ENCODE measurements around the gene GAS1. TPM values are rescaled to one million over a fixed set of nuclear protein-coding genes. Genes with fewer than 3 reads are reported as not detected.

The GAS1 gene
- total RNA-seq, 2 experiments from 2014 or later, result 0.59 to 0.69 TPM

DNA sequence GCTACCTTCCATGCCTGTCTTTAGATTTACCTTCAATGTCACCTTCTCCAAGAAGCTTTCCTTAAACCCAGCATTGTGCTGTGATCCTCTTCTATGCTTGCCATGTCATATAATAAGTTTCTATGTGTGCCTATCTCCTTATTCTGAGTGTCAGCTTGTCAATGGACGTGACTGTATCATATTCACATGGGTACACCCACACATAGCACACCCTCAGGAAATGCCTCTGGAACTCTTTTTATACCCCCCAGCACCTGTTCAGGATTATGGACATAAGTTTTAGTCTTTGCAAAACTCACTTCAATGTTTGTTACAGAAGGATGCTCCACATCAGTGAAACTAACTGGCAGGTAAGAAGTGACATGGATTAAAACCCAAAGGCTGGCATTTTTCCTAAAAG lies 7.4 kb downstream of the GAS1 start:
- Histone ChIP-seq H3K36me3 (ENCODE audit: insufficient read depth, low read length) (no peaks in the 10 kb centered on the region), H3K4me3 (ENCODE audit: low read length) (no peak overlapping the region), H3K4me1 (ENCODE audit: insufficient read depth, low read length) (peaks cover under 1% of the 10 kb centered on the region), H3K9me3 (ENCODE audit: control insufficient read depth in 1 of 2, insufficient read depth in 1 of 2, low read length in 2 of 2) (no peaks in the 10 kb centered on the region), H3K27me3 (ENCODE audit: control insufficient read depth in 1 of 2, insufficient read depth in 2 of 2, low read length in 2 of 2) (peaks cover 33 to 61% of the 10 kb centered on the region in 2 experiments), H3K27ac (ENCODE audit: low read depth in 1 of 2, low read length in 2 of 2) (no peak overlapping the region)
- Mint-ChIP-seq H3K27me3 (peaks cover 78% of the 10 kb centered on the region), H3K4me1 (ENCODE audit: low read depth) (peaks cover 2% of the 10 kb centered on the region), H3K4me3 (no peak overlapping the region), H3K9me3 (no peaks in the 10 kb centered on the region), H3K27ac (no peak overlapping the region), H3K36me3 (ENCODE audit: low read depth) (no peaks in the 10 kb centered on the region)
- TF ChIP-seq, protein P1, sequence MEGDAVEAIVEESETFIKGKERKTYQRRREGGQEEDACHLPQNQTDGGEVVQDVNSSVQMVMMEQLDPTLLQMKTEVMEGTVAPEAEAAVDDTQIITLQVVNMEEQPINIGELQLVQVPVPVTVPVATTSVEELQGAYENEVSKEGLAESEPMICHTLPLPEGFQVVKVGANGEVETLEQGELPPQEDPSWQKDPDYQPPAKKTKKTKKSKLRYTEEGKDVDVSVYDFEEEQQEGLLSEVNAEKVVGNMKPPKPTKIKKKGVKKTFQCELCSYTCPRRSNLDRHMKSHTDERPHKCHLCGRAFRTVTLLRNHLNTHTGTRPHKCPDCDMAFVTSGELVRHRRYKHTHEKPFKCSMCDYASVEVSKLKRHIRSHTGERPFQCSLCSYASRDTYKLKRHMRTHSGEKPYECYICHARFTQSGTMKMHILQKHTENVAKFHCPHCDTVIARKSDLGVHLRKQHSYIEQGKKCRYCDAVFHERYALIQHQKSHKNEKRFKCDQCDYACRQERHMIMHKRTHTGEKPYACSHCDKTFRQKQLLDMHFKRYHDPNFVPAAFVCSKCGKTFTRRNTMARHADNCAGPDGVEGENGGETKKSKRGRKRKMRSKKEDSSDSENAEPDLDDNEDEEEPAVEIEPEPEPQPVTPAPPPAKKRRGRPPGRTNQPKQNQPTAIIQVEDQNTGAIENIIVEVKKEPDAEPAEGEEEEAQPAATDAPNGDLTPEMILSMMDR (IDR thresholded peaks at IDR 0.05), result no peak
- ATAC-seq (ENCODE audit: poor library complexity) (no peak), DNase-seq (no peak)
- intact Hi-C loops (cut with DNase I, micrococcal nuclease), result no loop called here
- ChIA-PET CTCF (no interaction called here), POLR2A (no interaction called here)

DNA sequence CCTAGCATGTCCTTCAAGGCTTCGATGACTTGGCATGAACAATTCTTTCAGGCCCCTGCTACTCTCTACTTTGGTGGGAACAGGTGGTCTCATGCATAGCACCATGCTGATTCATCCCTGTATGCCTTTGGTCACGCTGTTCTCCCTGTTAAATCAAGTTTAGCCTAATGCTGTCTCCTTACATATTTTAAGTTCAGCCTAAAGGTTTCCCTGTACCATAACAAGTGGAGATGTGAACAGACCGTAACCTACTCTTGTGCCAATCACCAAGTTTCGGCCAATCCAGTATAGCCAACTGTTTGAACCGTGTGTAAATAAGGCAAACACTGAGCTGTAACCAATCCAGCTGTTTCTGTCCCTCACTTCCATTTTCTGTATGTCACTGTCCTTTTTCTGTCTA lies 8.0 kb downstream of the GAS1 start:
- no peaks in the 10 kb centered on the region for H3K4me1 ChIP-seq (ENCODE audit: insufficient read depth, low read length)
- no peak overlapping the region for H3K4me3 ChIP-seq (ENCODE audit: low read length)
- H3K27ac Mint-ChIP-seq, result no peak overlapping the region

DNA sequence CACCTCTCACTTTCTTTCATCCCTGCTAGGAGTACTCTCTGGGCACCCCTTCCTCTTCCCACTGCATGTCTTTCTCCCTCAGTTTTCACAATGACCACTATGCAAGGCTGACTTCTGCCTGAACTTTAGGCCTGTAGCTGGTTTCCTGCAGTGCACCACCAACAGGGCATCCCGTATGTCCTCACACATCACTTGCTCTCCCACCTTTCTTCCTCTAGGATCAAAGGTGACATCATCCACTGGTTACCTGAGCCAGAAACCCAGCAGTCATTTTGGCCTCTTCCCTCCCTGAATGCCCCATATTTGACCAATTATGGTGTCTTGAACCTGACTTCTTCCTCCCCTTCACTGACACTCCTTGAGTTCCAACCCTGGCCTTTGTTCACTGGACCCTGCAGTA lies 8.5 kb downstream of the GAS1 start:
- TF ChIP-seq, protein P1 (IDR thresholded peaks at IDR 0.05), result no peak
- Histone ChIP-seq H3K4me3 (ENCODE audit: low read length) (no peak overlapping the region), H3K36me3 (ENCODE audit: insufficient read depth, low read length) (no peaks in the 10 kb centered on the region), H3K27ac (ENCODE audit: low read depth in 1 of 2, low read length in 2 of 2) (no peak overlapping the region), H3K9me3 (ENCODE audit: control insufficient read depth in 1 of 2, insufficient read depth in 1 of 2, low read length in 2 of 2) (no peaks in the 10 kb centered on the region), H3K27me3 (ENCODE audit: control insufficient read depth in 1 of 2, insufficient read depth in 2 of 2, low read length in 2 of 2) (peaks cover 27 to 51% of the 10 kb centered on the region in 2 experiments), H3K4me1 (ENCODE audit: insufficient read depth, low read length) (no peaks in the 10 kb centered on the region)
- Mint-ChIP-seq H3K4me1 (ENCODE audit: low read depth) (no peaks in the 10 kb centered on the region), H3K9me3 (peaks cover 3% of the 10 kb centered on the region), H3K27me3 (peaks cover 69% of the 10 kb centered on the region), H3K27ac (no peak overlapping the region), H3K4me3 (no peak overlapping the region), H3K36me3 (ENCODE audit: low read depth) (no peaks in the 10 kb centered on the region)
- ChIA-PET POLR2A (no interaction called here), CTCF (no interaction called here)
- intact Hi-C loops (cut with DNase I, micrococcal nuclease), result no loop called here
- no peak for DNase-seq
- no peak for ATAC-seq (ENCODE audit: poor library complexity)

More for the DNA sequence above, 8.0 kb downstream of the GAS1 start:
- no peaks in the 10 kb centered on the region for H3K9me3 ChIP-seq (ENCODE audit: control insufficient read depth in 1 of 2, insufficient read depth in 1 of 2, low read length in 2 of 2)
- H3K36me3 ChIP-seq (ENCODE audit: insufficient read depth, low read length), result no peaks in the 10 kb centered on the region
- CTCF ChIA-PET, result no interaction called here
- intact Hi-C loops (cut with DNase I, micrococcal nuclease), result no loop called here
- POLR2A ChIA-PET, result no interaction called here
- Mint-ChIP-seq H3K36me3 (ENCODE audit: low read depth) (no peaks in the 10 kb centered on the region), H3K27me3 (peaks cover 74% of the 10 kb centered on the region), H3K9me3 (no peaks in the 10 kb centered on the region), H3K4me1 (ENCODE audit: low read depth) (no peaks in the 10 kb centered on the region), H3K4me3 (no peak overlapping the region)
- H3K27me3 ChIP-seq (ENCODE audit: control insufficient read depth in 1 of 2, insufficient read depth in 2 of 2, low read length in 2 of 2), result peaks cover 30 to 56% of the 10 kb centered on the region in 2 experiments
- no peak overlapping the region for H3K27ac ChIP-seq (ENCODE audit: low read depth in 1 of 2, low read length in 2 of 2)
- TF ChIP-seq, protein P1 (IDR thresholded peaks at IDR 0.05), result no peak
- DNase-seq (no peak), ATAC-seq (ENCODE audit: poor library complexity) (no peak)
